ENCODE results near the gene MAP3K5. TPM values are rescaled to one million over a fixed set of nuclear protein-coding genes. Genes with fewer than 3 reads are reported as not detected.

The MAP3K5 gene
- total RNA-seq, 1 donor from 2014 or later: 31.2 TPM

DNA sequence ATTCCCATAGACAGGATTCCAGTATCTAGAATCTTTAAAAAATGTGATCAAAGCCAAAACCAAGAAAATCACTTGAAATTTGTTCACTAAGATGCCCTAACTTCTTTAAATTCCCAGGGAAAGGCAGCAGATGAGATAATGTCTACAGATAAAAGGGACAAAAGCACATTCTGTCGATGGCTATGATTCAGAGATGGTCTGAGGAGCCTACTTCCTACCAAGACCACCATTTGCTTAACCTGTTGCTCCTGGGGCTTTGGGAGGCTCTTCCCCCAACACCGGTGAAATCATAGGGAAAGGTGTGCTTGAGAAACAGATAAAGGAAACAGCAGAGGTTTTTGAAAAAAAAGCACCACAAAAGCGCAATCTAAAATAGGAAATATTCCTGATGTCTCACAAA lies 123.7 kb downstream of the MAP3K5 start:
- Histone ChIP-seq H3K9me3 (no peaks in the 10 kb centered on the region), H3K27ac (no peak overlapping the region)

DNA sequence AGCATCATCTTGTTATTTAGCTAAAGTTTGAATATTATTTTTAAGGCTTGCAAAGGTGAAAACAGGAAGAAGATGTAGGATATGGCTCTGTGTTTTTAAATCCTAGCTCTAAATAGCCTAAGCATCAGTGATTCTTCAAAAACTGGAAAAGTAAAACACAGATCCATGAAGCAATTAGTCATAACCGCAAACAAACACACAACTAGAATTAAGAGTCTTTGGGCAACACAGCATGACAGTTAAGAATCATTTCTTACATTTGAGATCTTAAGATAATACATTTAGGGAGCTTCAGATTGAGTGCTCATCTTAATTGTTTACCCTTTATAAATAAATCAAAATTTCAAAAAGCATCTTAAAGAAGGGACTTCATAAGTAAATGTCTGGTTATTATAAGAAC lies 126.2 kb downstream of the MAP3K5 start:
- no peak for TF ChIP-seq POLR2AphosphoS5 (IDR thresholded peaks at IDR 0.05; ENCODE audit: insufficient read depth in 1 of 2, low read depth in 1 of 2)
- TF ChIP-seq, protein P1, sequence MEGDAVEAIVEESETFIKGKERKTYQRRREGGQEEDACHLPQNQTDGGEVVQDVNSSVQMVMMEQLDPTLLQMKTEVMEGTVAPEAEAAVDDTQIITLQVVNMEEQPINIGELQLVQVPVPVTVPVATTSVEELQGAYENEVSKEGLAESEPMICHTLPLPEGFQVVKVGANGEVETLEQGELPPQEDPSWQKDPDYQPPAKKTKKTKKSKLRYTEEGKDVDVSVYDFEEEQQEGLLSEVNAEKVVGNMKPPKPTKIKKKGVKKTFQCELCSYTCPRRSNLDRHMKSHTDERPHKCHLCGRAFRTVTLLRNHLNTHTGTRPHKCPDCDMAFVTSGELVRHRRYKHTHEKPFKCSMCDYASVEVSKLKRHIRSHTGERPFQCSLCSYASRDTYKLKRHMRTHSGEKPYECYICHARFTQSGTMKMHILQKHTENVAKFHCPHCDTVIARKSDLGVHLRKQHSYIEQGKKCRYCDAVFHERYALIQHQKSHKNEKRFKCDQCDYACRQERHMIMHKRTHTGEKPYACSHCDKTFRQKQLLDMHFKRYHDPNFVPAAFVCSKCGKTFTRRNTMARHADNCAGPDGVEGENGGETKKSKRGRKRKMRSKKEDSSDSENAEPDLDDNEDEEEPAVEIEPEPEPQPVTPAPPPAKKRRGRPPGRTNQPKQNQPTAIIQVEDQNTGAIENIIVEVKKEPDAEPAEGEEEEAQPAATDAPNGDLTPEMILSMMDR (IDR thresholded peaks at IDR 0.05): no peak
- no peak for TF ChIP-seq POLR2A (IDR thresholded peaks at IDR 0.05)
- Histone ChIP-seq H3K27ac (no peak overlapping the region), H3K27me3 (no peaks in the 10 kb centered on the region)

More for the DNA sequence above, 123.7 kb downstream of the MAP3K5 start:
- no peak for DNase-seq (ENCODE audit: extremely low spot score in 2 of 2)
- Histone ChIP-seq H3K4me1 (peaks cover 7% of the 10 kb centered on the region), H3K27me3 (no peaks in the 10 kb centered on the region), H3K36me3 (no peaks in the 10 kb centered on the region), H3K4me3 (no peak overlapping the region)
- intact Hi-C loops (cut with DNase I): no loop called here
- TF ChIP-seq POLR2AphosphoS5 (IDR thresholded peaks at IDR 0.05; ENCODE audit: insufficient read depth in 1 of 2, low read depth in 1 of 2) (no peak), POLR2A (IDR thresholded peaks at IDR 0.05) (no peak)
- TF ChIP-seq, protein P1 (IDR thresholded peaks at IDR 0.05): no peak

DNA sequence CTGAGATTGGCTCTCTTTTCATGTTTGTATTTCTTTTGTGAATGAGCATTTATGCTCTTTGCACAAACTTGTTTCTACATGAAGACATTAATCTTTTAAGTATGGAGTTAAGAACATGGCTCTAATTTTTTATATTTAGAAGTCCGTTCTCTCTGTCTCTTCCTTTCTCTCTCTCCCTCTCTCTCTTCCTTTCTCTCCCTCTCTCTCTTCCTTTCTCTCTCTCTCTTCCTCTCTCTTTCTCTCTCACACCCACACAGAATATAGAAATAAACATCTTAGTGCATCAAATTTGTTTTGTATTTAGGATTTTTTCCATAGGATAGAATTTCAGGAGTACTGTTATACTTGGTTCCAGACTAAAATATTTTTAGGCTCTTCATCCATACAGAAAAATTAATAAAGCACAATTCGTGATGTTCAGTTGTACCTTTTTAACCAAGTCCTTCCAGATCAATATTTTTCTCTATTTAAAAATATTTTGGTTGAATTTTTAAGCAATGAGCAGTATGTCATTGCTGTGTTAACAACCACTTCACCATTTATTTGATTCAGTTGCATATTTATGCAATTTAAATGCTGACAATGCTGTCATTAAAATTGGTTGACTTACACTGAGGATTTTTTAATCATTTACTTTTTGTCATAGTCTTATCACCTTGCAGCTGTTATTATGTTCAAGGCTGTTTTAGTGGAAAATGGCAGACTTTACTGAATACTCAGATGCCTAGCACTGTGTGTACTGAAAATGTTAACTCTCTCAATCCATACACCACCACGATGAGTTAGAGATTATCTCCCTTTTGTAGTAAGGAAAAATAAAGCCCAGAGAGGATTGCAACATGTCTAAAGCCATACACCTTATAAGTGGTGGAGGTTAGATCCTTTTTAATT lies 129.7 kb downstream of the MAP3K5 start:
- no peak for DNase-seq (ENCODE audit: extremely low spot score in 2 of 2)
- H3K27me3 ChIP-seq: no peaks in the 10 kb centered on the region
- H3K36me3 ChIP-seq: no peaks in the 10 kb centered on the region
- no peak overlapping the region for H3K27ac ChIP-seq
- intact Hi-C loops (cut with DNase I): no loop called here
- no peak overlapping the region for H3K4me3 ChIP-seq
- H3K9me3 ChIP-seq: no peaks in the 10 kb centered on the region
- TF ChIP-seq POLR2A (IDR thresholded peaks at IDR 0.05): no peak
- TF ChIP-seq POLR2AphosphoS5 (IDR thresholded peaks at IDR 0.05; ENCODE audit: insufficient read depth in 1 of 2, low read depth in 1 of 2): no peak
- TF ChIP-seq, protein P1 (IDR thresholded peaks at IDR 0.05): no peak
- no peaks in the 10 kb centered on the region for H3K4me1 ChIP-seq

More for the DNA sequence above, 126.2 kb downstream of the MAP3K5 start:
- intact Hi-C loops (cut with DNase I): no loop called here
- Histone ChIP-seq H3K9me3 (no peaks in the 10 kb centered on the region), H3K36me3 (no peaks in the 10 kb centered on the region), H3K4me3 (no peak overlapping the region), H3K4me1 (peaks cover 7% of the 10 kb centered on the region)
- no peak for DNase-seq (ENCODE audit: extremely low spot score in 2 of 2)

- Histone ChIP-seq H3K36me3 (no peaks in the 10 kb centered on the region), H3K27me3 (no peaks in the 10 kb centered on the region), H3K4me3 (no peak overlapping the region), H3K9me3 (no peaks in the 10 kb centered on the region), H3K27ac (no peak overlapping the region), H3K4me1 (no peaks in the 10 kb centered on the region)
- DNase-seq (ENCODE audit: extremely low spot score in 2 of 2): no peak
- intact Hi-C loops (cut with DNase I): no loop called here
- TF ChIP-seq POLR2AphosphoS5 (IDR thresholded peaks at IDR 0.05; ENCODE audit: insufficient read depth in 1 of 2, low read depth in 1 of 2) (no peak), POLR2A (IDR thresholded peaks at IDR 0.05) (no peak)
- TF ChIP-seq, protein P1 (IDR thresholded peaks at IDR 0.05): no peak
These were observed 131.6 kb downstream of the MAP3K5 start for GRCh38 chr6:136660727-136661126.

- no peaks in the 10 kb centered on the region for H3K27me3 ChIP-seq
- H3K9me3 ChIP-seq: no peaks in the 10 kb centered on the region
- H3K36me3 ChIP-seq: no peaks in the 10 kb centered on the region
- no peaks in the 10 kb centered on the region for H3K4me1 ChIP-seq
- H3K4me3 ChIP-seq: no peak overlapping the region
- no peak overlapping the region for H3K27ac ChIP-seq
- intact Hi-C loops (cut with DNase I): no loop called here
- no peak for DNase-seq (ENCODE audit: extremely low spot score in 2 of 2)
- TF ChIP-seq, protein P1 (IDR thresholded peaks at IDR 0.05): no peak
These were observed 132.2 kb downstream of the MAP3K5 start for GRCh38 chr6:136659991-136660499.

All from vagina (tissue), 2 donors.